Measurements from ENCODE around the gene HPN.
A peak's percentile ranks its signal among the peaks of the same experiment; 100 is the strongest.
"Not testable (repeated sequence)": the region's sequence is repeated elsewhere in the genome, so short reads cannot be mapped to it uniquely, and the experiment has no call there.

The HPN gene

GRCh38 chr19:35041548-35042055 is at the start of gene HPN:
Gene HPN, plus strand, starts transcription at chr19:35041721. Its CDS starts 786 bp downstream, at chr19:35042507.
- no peak for DNase-seq (ENCODE audit: low read depth in 2 of 2)

- DNase-seq (ENCODE audit: low read depth in 2 of 2), result not testable (repeated sequence)
Measured at GRCh38 chr19:34992582-34992981, 48.9 kb upstream of the HPN start.

- no peak for DNase-seq (ENCODE audit: low read depth in 2 of 2)
Measured at GRCh38 chr19:34994286-34994642, 47.3 kb upstream of the HPN start.

- no peak for DNase-seq (ENCODE audit: low read depth in 2 of 2)
Measured at GRCh38 chr19:34994643-34995541, 46.6 kb upstream of the HPN start.

- DNase-seq (ENCODE audit: low read depth in 2 of 2), result no peak
Measured at GRCh38 chr19:34995551-34995950, 46.0 kb upstream of the HPN start.

- no peak for DNase-seq (ENCODE audit: low read depth in 2 of 2)
Measured at GRCh38 chr19:34997071-34997617, 44.4 kb upstream of the HPN start.

GRCh38 chr19:34998224-34998623 is 43.3 kb upstream of the HPN start:
- not testable (repeated sequence) for DNase-seq (ENCODE audit: low read depth in 2 of 2)

- DNase-seq (ENCODE audit: low read depth in 2 of 2), result no peak
Measured at GRCh38 chr19:34998777-34999497, 42.6 kb upstream of the HPN start.

- peak; percentile 72 to 73 for DNase-seq (ENCODE audit: low read depth in 2 of 2)
Measured at GRCh38 chr19:34999498-35000337, 41.8 kb upstream of the HPN start, which contains the start of gene GRAMD1A. Gene GRAMD1A, plus strand, starts transcription at chr19:35000323. Its CDS starts 156 bp downstream, at chr19:35000479.

- DNase-seq (ENCODE audit: low read depth in 2 of 2), result no peak
Measured at GRCh38 chr19:35000338-35000646, 41.2 kb upstream of the HPN start.

- peak; percentile 44 to 54 for DNase-seq (ENCODE audit: low read depth in 2 of 2)
Measured at GRCh38 chr19:35000647-35001501, 40.6 kb upstream of the HPN start.

GRCh38 chr19:35002037-35002535 is 39.4 kb upstream of the HPN start:
- no peak for DNase-seq (ENCODE audit: low read depth in 2 of 2)

GRCh38 chr19:35004517-35005255 is 36.8 kb upstream of the HPN start:
- no peak for DNase-seq (ENCODE audit: low read depth in 2 of 2)

GRCh38 chr19:35005256-35005977 is 36.1 kb upstream of the HPN start:
- DNase-seq (ENCODE audit: low read depth in 2 of 2), result no peak

GRCh38 chr19:35006007-35006341 is 35.5 kb upstream of the HPN start:
- DNase-seq (ENCODE audit: low read depth in 2 of 2), result not testable (repeated sequence)

- DNase-seq (ENCODE audit: low read depth in 2 of 2), result no peak
Measured at GRCh38 chr19:35006342-35006998, 35.1 kb upstream of the HPN start.

GRCh38 chr19:35006999-35007365 is 34.5 kb upstream of the HPN start:
- DNase-seq (ENCODE audit: low read depth in 2 of 2), result no peak

GRCh38 chr19:35007427-35007826 is 34.1 kb upstream of the HPN start:
- not testable (repeated sequence) for DNase-seq (ENCODE audit: low read depth in 2 of 2)

GRCh38 chr19:35008891-35009341 is 32.6 kb upstream of the HPN start:
- DNase-seq (ENCODE audit: low read depth in 2 of 2), result no peak

All from stimulated activated CD8-positive, alpha-beta memory T cell treated with anti-CD3 and anti-CD28 coated beads, Interleukin-15, amount 100 ng/mL, for 48 hours (primary cell).